ENCODE results near the gene IGFL2.
"Not testable (repeated sequence)": the region's sequence is repeated elsewhere in the genome, so short reads cannot be mapped to it uniquely, and the experiment has no call there.

Gene IGFL2

GRCh38 chr19:46144756-46145155 lies 3.3 kb upstream of the IGFL2 start:
- Histone ChIP-seq H3K4me3 (ENCODE audit: low read depth in 1 of 2, low read length in 2 of 2) (no peak overlapping the region), H3K27ac (ENCODE audit: low read depth, low read length) (no peak overlapping the region)

DNA sequence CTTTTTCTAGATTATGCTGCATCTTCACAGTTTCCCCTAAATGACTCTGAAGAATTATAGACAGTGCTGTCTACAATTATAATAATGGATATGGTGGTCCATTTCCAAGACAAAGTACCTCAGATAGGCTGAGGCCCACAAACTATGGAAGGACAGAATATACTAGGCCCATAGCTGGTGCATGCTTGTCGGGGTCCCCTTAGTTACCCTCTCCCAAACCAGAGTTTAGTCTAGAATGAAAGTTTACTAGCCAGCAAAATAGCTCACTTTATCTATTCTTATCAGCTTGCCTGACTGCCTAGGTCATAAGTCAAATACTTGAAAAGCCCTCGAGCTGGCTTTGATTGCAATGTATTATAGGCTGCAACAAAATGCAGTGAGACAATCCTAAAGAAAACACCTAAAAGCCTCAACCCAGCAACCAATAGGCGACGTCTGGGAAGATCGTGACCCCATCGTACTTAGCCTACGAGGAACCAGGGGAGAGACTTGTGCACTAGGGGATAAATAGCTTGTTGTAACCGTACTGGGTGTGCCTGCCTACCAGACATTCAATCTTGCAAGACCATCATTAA lies 785 bp upstream of the IGFL2 start:
- Histone ChIP-seq H3K27me3 (ENCODE audit: control insufficient read depth in 1 of 2, insufficient read depth in 2 of 2, low read length in 2 of 2) (no peaks in the 10 kb centered on the region), H3K27ac (ENCODE audit: low read depth, low read length) (no peak overlapping the region), H3K36me3 (ENCODE audit: insufficient read depth, low read length) (no peaks in the 10 kb centered on the region), H3K4me3 (ENCODE audit: low read depth in 1 of 2, low read length in 2 of 2) (no peak overlapping the region), H3K9me3 (ENCODE audit: low read length) (no peaks in the 10 kb centered on the region), H3K4me1 (ENCODE audit: insufficient read depth, low read length) (no peaks in the 10 kb centered on the region), H3K9ac (ENCODE audit: low read length) (no peak overlapping the region)

More at GRCh38 chr19:46144756-46145155, 3.3 kb upstream of the IGFL2 start:
- Histone ChIP-seq H3K4me1 (ENCODE audit: insufficient read depth, low read length) (no peaks in the 10 kb centered on the region), H3K36me3 (ENCODE audit: insufficient read depth, low read length) (no peaks in the 10 kb centered on the region), H3K9ac (ENCODE audit: low read length) (no peak overlapping the region), H3K9me3 (ENCODE audit: low read length) (no peaks in the 10 kb centered on the region), H3K27me3 (ENCODE audit: control insufficient read depth in 1 of 2, insufficient read depth in 2 of 2, low read length in 2 of 2) (no peaks in the 10 kb centered on the region)

DNA sequence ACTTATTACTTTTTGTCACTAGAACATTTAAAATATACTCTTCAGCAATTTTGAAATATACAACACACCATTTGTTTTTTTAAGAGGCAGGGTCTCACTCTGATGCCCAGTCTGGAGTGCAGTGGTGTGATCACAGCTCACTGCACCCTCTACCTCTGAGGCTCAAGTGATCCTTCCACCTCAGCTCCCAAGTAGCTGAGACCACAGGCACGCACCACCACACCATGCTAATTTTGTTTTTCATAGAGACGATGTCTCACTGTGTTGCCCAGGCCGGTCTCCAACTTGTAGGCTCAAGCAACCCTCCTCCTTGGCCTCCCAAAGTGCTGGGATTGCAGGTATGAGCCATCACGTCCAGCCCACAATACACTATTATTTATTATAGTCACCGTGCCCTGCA lies 2.6 kb downstream of the IGFL2 start:
- Histone ChIP-seq H3K4me1 (ENCODE audit: insufficient read depth, low read length) (no peaks in the 10 kb centered on the region), H3K9me3 (ENCODE audit: low read length) (no peaks in the 10 kb centered on the region), H3K27me3 (ENCODE audit: control insufficient read depth in 1 of 2, insufficient read depth in 2 of 2, low read length in 2 of 2) (no peaks in the 10 kb centered on the region), H3K4me3 (ENCODE audit: low read depth in 1 of 2, low read length in 2 of 2) (no peak overlapping the region), H3K9ac (ENCODE audit: low read length) (no peak overlapping the region), H3K27ac (ENCODE audit: low read depth, low read length) (no peak overlapping the region), H3K36me3 (ENCODE audit: insufficient read depth, low read length) (no peaks in the 10 kb centered on the region)

DNA sequence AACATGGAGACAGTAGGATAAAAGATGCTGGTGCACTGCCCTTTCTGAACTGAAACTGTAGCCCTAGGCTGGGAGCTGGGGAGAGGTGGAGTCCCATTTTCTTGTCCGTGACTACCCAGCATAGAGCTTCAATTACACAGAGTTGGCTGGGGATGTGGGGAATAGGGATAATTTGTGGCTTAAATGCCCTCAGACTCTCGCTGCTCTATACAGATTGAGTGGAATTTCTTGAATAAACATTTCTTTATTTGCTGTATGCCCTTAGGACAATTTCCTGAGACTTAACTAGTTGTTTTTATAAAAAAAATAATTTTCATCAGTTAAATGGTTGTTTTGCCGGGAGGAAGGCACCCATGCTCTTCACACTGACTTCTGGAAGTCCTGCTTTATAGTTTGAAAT lies 7.2 kb downstream of the IGFL2 start:
- Histone ChIP-seq H3K9me3 (ENCODE audit: low read length) (no peaks in the 10 kb centered on the region), H3K27me3 (ENCODE audit: control insufficient read depth in 1 of 2, insufficient read depth in 2 of 2, low read length in 2 of 2) (no peaks in the 10 kb centered on the region), H3K27ac (ENCODE audit: low read depth, low read length) (no peak overlapping the region), H3K4me1 (ENCODE audit: insufficient read depth, low read length) (no peaks in the 10 kb centered on the region), H3K36me3 (ENCODE audit: insufficient read depth, low read length) (no peaks in the 10 kb centered on the region), H3K4me3 (ENCODE audit: low read depth in 1 of 2, low read length in 2 of 2) (no peak overlapping the region), H3K9ac (ENCODE audit: low read length) (no peak overlapping the region)

DNA sequence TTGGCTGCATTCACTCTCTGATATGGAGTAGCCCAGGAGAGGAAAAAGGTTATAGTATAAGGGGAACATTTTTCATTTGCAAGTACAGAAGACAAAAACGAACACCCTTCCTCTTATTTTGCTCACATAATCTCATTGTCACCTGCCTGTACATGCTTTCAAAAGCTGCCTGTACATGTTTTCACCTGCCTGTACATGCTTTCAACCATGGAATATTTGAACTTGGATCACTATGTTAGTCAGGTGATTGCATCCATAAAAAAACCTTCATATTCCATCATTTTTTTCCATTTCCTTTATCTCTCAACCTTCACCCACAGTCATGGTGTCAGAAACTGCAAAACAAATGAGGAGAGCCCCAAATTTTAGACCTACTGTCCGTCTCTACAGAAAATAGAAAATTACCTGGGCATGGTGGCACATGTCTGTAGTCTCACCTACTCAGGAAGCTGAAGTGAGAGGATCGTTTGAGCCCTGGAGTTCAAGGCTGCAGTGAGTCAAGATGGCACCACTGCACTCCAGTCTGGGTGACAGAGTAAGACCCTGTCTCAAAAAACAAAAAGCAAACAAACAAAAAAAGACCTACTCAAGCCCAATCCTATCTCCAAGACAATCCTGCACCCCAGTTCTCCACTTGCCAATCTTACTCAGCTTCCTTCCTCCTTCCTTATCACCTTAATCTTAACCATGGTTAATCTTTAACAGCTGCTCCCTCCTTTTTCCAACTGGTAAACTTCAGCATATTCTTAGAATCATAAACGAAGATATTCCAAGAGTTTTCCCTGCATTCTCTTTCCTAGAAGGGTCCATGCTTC lies 11.6 kb downstream of the IGFL2 start:
- Histone ChIP-seq H3K36me3 (ENCODE audit: insufficient read depth, low read length) (no peaks in the 10 kb centered on the region), H3K27me3 (ENCODE audit: control insufficient read depth in 1 of 2, insufficient read depth in 2 of 2, low read length in 2 of 2) (no peaks in the 10 kb centered on the region), H3K9me3 (ENCODE audit: low read length) (no peaks in the 10 kb centered on the region), H3K27ac (ENCODE audit: low read depth, low read length) (no peak overlapping the region), H3K9ac (ENCODE audit: low read length) (no peak overlapping the region), H3K4me1 (ENCODE audit: insufficient read depth, low read length) (no peaks in the 10 kb centered on the region), H3K4me3 (ENCODE audit: low read depth in 1 of 2, low read length in 2 of 2) (no peak overlapping the region)

DNA sequence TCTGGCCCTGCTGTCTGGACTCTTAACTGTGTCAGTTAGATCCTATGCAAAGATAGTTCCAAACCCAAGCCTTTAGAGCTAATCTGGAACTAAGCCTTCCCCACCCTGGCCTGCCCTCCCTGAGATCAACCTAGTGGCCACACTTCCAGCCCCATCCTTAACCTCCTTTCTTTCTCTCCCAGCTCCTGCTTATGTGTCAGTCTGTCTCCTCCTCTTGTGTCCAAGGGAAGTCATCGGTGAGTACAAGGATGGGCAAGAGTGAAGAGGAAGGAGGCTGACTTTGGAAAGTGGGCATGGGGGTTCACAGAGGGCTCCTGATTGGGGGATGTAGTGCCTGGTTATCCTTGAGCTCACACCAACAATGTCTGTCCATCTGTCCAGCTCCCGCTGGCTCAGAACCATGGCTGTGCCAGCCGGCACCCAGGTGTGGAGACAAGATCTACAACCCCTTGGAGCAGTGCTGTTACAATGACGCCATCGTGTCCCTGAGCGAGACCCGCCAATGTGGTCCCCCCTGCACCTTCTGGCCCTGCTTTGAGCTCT lies 12.3 kb downstream of the IGFL2 start:
- no peaks in the 10 kb centered on the region for H3K9me3 ChIP-seq (ENCODE audit: low read length)
- no peak overlapping the region for H3K4me3 ChIP-seq (ENCODE audit: low read depth in 1 of 2, low read length in 2 of 2)
- no peaks in the 10 kb centered on the region for H3K27me3 ChIP-seq (ENCODE audit: control insufficient read depth in 1 of 2, insufficient read depth in 2 of 2, low read length in 2 of 2)
- no peaks in the 10 kb centered on the region for H3K36me3 ChIP-seq (ENCODE audit: insufficient read depth, low read length)
- no peak overlapping the region for H3K9ac ChIP-seq (ENCODE audit: low read length)
- no peak overlapping the region for H3K27ac ChIP-seq (ENCODE audit: low read depth, low read length)
- no peaks in the 10 kb centered on the region for H3K4me1 ChIP-seq (ENCODE audit: insufficient read depth, low read length)

- H3K27ac ChIP-seq (ENCODE audit: low read depth, low read length); H3K9ac ChIP-seq (ENCODE audit: low read length); H3K4me1 ChIP-seq (ENCODE audit: insufficient read depth, low read length); H3K4me3 ChIP-seq (ENCODE audit: low read depth in 1 of 2, low read length in 2 of 2); H3K9me3 ChIP-seq (ENCODE audit: low read length); H3K36me3 ChIP-seq (ENCODE audit: insufficient read depth, low read length); H3K27me3 ChIP-seq (ENCODE audit: control insufficient read depth in 1 of 2, insufficient read depth in 2 of 2, low read length in 2 of 2): not testable (repeated sequence)
Observed at GRCh38 chr19:46161642-46162257, 13.7 kb downstream of the IGFL2 start.

DNA sequence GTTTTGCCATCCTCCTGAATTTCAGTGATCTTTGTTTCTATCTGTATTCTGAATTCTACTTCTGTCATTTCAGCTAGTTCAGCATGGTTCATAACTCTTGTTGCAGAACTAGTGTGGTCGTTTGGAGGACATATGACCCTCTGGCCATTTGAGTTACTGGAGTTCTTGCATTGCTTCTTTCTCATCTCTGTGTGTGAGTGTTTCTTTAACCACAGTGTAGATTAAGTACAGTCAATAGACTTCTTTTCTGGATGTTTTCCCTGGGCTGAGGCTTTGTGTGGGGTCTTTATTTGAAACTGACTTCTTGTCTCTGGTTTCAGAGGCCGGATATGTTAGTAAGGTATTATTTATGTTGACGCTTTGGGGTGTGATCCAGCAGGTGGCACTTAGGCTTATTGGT lies 14.7 kb downstream of the IGFL2 start:
- Histone ChIP-seq H3K36me3 (ENCODE audit: insufficient read depth, low read length) (no peaks in the 10 kb centered on the region), H3K4me3 (ENCODE audit: low read depth in 1 of 2, low read length in 2 of 2) (no peak overlapping the region), H3K4me1 (ENCODE audit: insufficient read depth, low read length) (no peaks in the 10 kb centered on the region), H3K9ac (ENCODE audit: low read length) (no peak overlapping the region), H3K27me3 (ENCODE audit: control insufficient read depth in 1 of 2, insufficient read depth in 2 of 2, low read length in 2 of 2) (no peaks in the 10 kb centered on the region), H3K27ac (ENCODE audit: low read depth, low read length) (no peak overlapping the region), H3K9me3 (ENCODE audit: low read length) (no peaks in the 10 kb centered on the region)

GRCh38 chr19:46173886-46174480 lies 25.9 kb downstream of the IGFL2 start:
- Histone ChIP-seq H3K36me3 (ENCODE audit: insufficient read depth, low read length) (no peaks in the 10 kb centered on the region), H3K27ac (ENCODE audit: low read depth, low read length) (no peak overlapping the region), H3K9ac (ENCODE audit: low read length) (no peak overlapping the region), H3K4me1 (ENCODE audit: insufficient read depth, low read length) (no peaks in the 10 kb centered on the region), H3K9me3 (ENCODE audit: low read length) (no peaks in the 10 kb centered on the region), H3K4me3 (ENCODE audit: low read depth in 1 of 2, low read length in 2 of 2) (no peak overlapping the region), H3K27me3 (ENCODE audit: control insufficient read depth in 1 of 2, insufficient read depth in 2 of 2, low read length in 2 of 2) (peaks cover 0 to 3% of the 10 kb centered on the region in 2 donors)

- Histone ChIP-seq H3K9me3 (ENCODE audit: low read length) (no peaks in the 10 kb centered on the region), H3K9ac (ENCODE audit: low read length) (no peak overlapping the region), H3K27me3 (ENCODE audit: control insufficient read depth in 1 of 2, insufficient read depth in 2 of 2, low read length in 2 of 2) (peaks cover 0 to 3% of the 10 kb centered on the region in 2 donors), H3K36me3 (ENCODE audit: insufficient read depth, low read length) (no peaks in the 10 kb centered on the region), H3K4me3 (ENCODE audit: low read depth in 1 of 2, low read length in 2 of 2) (no peak overlapping the region), H3K27ac (ENCODE audit: low read depth, low read length) (no peak overlapping the region), H3K4me1 (ENCODE audit: insufficient read depth, low read length) (no peaks in the 10 kb centered on the region)
Observed at GRCh38 chr19:46176116-46176860, 28.2 kb downstream of the IGFL2 start.
